Measurements from ENCODE around the gene TCF7L2. TPM values are rescaled to one million over a fixed set of nuclear protein-coding genes. Genes with fewer than 3 reads are reported as not detected.

The TCF7L2 gene
- total and polyA plus RNA-seq, 9 of the 15 experiments (the other 6 are each of a cell fraction or from before 2014, with no cell fraction given), result 0.32 to 2.8 (median 0.92) TPM

GRCh38 chr10:113020838-113021237 lies 70.8 kb downstream of the TCF7L2 start:
- Histone ChIP-seq H3K27ac (ENCODE audit: extremely low read depth, low read depth, low read length) (no peak overlapping the region), H3K9me1 (ENCODE audit: control insufficient read depth, insufficient read depth, low read length) (no peaks in the 10 kb centered on the region), H2AFZ (ENCODE audit: low read depth, low read length) (no peak overlapping the region), H3K4me3 (no peak overlapping the region), H3K27me3 (ENCODE audit: control insufficient read depth in 2 of 2, insufficient read depth in 2 of 2, low read length in 2 of 2) (peaks cover 0 to 14% of the 10 kb centered on the region in 2 experiments; a peak in 2 of 5 replicates), H3K9me3 (replicated peaks; ENCODE audit: control insufficient read depth, insufficient read depth, low read depth, low read length) (no peaks in the 10 kb centered on the region), H3K79me2 (ENCODE audit: control insufficient read depth, insufficient read depth, low read length) (no peaks in the 10 kb centered on the region), H3K4me2 (ENCODE audit: insufficient read depth, low read length) (no peak overlapping the region), H4K20me1 (replicated peaks; ENCODE audit: control insufficient read depth, insufficient read depth, low read length) (no peaks in the 10 kb centered on the region; the same call in 1 of the 2 replicates), H3K4me1 (replicated peaks in 1 of 2; ENCODE audit: control insufficient read depth in 2 of 2, insufficient read depth in 2 of 2, low read length in 2 of 2) (no peaks in the 10 kb centered on the region; a peak in 1 of 5 replicates), H3K36me3 (ENCODE audit: control insufficient read depth, insufficient read depth, low read length) (no peaks in the 10 kb centered on the region), H3K9ac (ENCODE audit: insufficient read depth in 1 of 2, low read depth in 2 of 2, low read length in 2 of 2) (no peak overlapping the region)
- WGBS (ENCODE audit: insufficient coverage, low coverage, missing lambda C conversion rate), result 18% methylated on average over 7 of the region's 7 CpGs
- DNase-seq (ENCODE audit: extremely low read depth in 1 of 4, low spot score in 3 of 4), result no peak
- intact Hi-C loops (cut with micrococcal nuclease), result no loop called here
- FAIRE-seq, result no peak
- ChIA-PET CTCF (ENCODE audit: low intra/inter-chr PET ratio) (no interaction called here), POLR2A (no interaction called here)
- in situ Hi-C loops (cut with MboI), result no loop called here
- no peak for ATAC-seq
- BruUV-seq (replicated peaks), result no TSS peak
- TF ChIP-seq MCM5 (IDR thresholded peaks at IDR 0.05; ENCODE audit: low read depth) (no peak), TCF15 (CRISPR knock-in tag; IDR thresholded peaks at IDR 0.05) (no peak), ZBTB26 (CRISPR knock-in tag; IDR thresholded peaks at IDR 0.05) (no peak), ZNF717 (CRISPR knock-in tag; IDR thresholded peaks at IDR 0.05) (no peak), FOXK2 (conservative IDR thresholded peaks at IDR 0.05 in 1 of 2, IDR thresholded peaks at IDR 0.05 in 1 of 2; ENCODE audit: low read depth in 2 of 2) (no peak), GTF2E2 (tag; IDR thresholded peaks at IDR 0.05) (no peak), ZNF609 (CRISPR knock-in tag; IDR thresholded peaks at IDR 0.05; ENCODE audit: borderline replicate concordance) (no peak), ZBTB12 (CRISPR knock-in tag; IDR thresholded peaks at IDR 0.05) (no peak), HNRNPUL1 (IDR thresholded peaks at IDR 0.05; ENCODE audit: low read length) (no peak), PPARD (CRISPR knock-in tag; IDR thresholded peaks at IDR 0.05) (no peak), ZNF740 (CRISPR knock-in tag; IDR thresholded peaks at IDR 0.05) (no peak), ZNF740 (tag; IDR thresholded peaks at IDR 0.05) (no peak), RUNX1 (IDR thresholded peaks at IDR 0.05; ENCODE audit: low read depth) (no peak), TRIM28 (IDR thresholded peaks at IDR 0.05) (no peak), TFAM (CRISPR knock-in tag; conservative IDR thresholded peaks at IDR 0.05) (no peak), MTA2 (IDR thresholded peaks at IDR 0.05; ENCODE audit: low read depth) (no peak)
